HuH-7.5 (cell line): ENCODE results near the gene LCN2.
"Not testable (repeated sequence)": the region's sequence is repeated elsewhere in the genome, so short reads cannot be mapped to it uniquely, and the experiment has no call there.

Source experiments
- DNase-seq: peaks from one replicate; pipeline ENCODE4 v3.0.0; 2011; ENCODE audit warnings: low spot score

Gene LCN2

GRCh38 chr9:128128836-128129590 lies 20.2 kb upstream of the LCN2 start:
- no peak for DNase-seq

DNA sequence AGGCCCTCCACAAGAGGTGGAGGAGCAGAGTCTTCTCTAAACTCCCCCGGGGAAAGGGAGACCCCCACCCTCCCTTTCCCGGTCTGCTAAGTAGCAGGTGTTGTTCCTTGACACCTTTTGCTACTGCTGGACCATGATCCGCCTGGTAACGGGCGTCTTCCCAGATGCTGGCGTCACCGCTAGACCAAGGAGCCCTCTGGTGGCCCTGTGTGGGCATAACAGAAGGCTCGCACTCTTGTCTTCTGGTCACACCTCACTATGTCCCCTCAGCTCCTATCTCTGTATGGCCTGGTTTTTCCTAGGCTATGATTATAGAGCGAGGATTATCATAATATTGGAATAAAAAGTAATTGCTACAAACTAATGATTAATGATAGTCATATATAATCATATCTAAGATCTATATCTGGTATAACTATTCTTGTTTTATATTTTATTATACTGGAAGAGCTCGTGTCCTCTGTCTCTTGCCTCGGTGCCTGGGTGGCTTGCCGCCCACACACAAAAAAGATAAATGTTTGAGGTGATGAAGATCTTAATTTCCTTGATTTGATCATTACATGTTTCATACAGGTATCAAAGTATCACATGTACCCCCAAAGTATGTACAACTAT lies 19.2 kb upstream of the LCN2 start:
- DNase-seq: not testable (repeated sequence)

DNA sequence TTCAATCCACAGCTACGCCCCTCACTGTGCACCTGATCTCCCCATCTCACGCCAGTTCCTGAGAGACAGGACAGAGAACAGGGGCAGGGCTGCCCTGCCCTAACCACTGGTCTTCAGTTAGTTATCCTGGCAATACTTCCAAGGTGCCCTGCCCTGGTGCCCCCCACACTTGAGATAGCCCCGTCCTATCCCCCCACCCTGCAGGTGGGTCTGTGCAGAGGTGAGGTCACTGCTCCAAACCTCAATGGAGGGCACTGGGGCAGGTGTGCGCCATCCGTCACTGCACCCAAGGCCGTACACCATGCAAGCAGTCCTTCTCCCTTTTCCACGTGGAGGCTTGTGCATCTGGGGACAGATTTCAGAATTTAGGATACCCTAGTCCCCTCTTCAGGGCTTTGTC lies 18.6 kb upstream of the LCN2 start:
- not testable (repeated sequence) for DNase-seq

DNA sequence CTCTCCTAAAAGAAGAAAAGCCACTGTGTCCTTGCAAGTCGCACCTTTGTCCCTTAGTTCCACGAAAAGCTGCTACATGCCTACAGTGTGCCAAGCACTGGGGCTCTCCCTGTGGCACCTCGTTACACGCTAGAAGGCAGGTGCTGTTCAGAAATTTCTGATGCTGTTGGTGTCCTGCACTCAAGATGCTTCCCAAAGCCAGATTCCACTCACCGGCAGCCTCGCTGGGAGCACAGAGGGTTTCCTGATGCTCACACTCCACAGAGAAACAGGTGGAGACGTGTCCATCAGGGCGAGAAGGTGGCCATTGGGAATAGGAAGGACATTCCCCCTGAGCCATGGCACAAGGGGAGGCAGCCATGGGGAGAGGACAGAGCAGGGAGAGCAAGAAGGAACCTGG lies 17.9 kb upstream of the LCN2 start:
- DNase-seq: not testable (repeated sequence)

- DNase-seq: not testable (repeated sequence)
These were observed 17.1 kb upstream of the LCN2 start for GRCh38 chr9:128132139-128132538.

DNA sequence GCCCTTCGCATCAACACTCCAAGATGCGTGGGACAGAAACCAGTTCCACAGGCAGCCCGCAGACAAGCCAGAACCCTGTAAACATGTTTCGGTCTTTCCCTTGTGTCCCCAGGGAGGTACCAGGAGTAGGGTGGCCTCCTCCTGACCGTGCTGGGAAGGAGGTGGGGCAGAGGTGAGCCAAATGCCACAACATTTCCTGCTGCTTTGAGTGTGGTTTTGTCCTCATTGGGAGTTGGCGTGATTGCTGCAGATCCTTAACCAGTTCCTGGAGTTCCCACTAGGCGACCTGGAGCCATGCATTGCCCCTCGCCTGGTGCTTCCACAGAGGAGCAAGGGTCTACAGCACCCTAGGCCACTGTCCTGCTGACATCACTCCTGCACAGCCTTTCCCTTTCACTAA lies 13.7 kb upstream of the LCN2 start:
- DNase-seq: not testable (repeated sequence)

- no peak for DNase-seq
These were observed 12.1 kb upstream of the LCN2 start for GRCh38 chr9:128136816-128137793.

GRCh38 chr9:128138001-128138400 lies 11.3 kb upstream of the LCN2 start:
- no peak for DNase-seq

- DNase-seq: no peak
These were observed 9.6 kb upstream of the LCN2 start for GRCh38 chr9:128139621-128140020.

DNA sequence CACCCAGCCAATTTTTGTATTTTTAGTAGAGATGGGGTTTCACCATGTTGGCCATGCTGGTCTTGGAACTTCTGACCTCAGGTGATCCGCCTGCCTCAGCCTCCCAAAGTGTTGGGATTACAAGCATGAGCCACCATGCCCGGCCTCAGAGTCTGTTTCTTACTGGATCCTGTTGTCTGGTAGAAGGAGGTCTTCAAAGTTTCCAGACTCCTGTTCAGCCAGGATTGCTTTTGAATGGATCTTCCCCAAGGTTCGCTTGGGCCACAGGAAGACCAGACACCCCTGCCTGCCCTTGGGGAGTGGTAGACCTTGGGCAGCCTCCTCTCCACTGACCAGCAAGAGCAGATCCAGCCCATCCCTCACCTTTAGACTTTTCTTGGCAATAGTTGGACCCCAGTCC lies 7.6 kb upstream of the LCN2 start:
- DNase-seq: no peak

DNA sequence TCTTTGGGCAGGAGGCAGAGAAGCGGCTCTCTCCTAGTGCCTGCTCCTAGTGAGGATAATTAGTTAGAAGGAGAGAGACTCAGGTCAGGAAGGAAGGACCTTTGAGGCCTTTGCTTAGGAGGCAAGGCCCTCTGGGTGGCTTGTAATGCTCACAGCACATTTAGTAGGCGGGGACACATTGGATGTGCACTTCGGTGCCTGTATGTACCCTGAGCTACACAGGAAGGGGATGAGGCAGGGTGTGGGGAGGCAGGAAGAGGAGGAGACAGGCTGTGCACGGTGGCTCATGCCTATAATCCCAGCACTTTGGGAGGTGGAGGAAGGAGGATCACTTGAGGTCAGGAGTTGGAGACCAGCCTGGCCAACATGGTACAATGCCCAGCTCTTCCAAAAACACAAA lies 7.2 kb upstream of the LCN2 start:
- DNase-seq: no peak

DNA sequence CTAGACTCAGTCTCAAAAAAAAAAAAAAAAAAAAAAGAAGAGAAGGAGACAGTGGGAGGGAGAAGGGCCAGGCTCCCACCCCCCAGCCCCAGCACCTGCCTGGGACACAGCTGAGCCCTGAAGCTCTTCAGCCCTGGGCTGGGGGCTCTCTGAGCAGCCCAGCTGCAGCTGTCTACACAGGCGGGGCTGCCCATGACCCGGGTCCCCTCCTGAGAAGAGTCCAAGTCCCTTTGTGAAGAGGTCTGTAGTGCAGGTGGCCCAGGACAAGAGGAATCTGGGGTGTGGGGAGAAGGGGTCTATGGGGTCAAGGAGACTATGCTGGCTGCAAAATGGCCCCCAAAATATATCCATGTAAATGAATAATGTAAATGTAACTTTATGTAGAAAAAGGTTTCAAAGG lies 6.7 kb upstream of the LCN2 start:
- no peak for DNase-seq

GRCh38 chr9:128143525-128144238 lies 5.6 kb upstream of the LCN2 start:
- no peak for DNase-seq

- no peak for DNase-seq
These were observed 4.7 kb upstream of the LCN2 start for GRCh38 chr9:128144239-128145181.

DNA sequence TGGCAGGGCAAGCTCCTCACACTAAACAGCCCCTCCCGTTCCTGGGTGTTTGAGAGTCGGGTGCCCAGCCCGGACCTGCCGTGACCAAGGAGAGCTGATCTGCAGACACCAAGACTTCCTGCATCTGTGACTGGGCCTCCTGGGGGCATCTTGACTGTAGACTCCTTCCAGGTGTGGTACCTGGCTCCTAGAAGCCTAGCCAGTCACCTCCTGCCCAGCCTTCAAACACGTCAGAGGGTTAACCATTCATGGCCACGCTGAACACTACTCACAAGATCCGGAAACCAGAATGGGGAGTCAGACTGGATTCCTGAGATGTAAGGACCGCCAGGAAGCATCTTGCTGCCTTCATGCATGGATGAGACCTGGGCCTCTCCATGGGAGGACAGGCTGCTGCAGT lies 3.7 kb upstream of the LCN2 start:
- no peak for DNase-seq

- no peak for DNase-seq
These were observed 3.3 kb upstream of the LCN2 start for GRCh38 chr9:128145951-128146351.

DNA sequence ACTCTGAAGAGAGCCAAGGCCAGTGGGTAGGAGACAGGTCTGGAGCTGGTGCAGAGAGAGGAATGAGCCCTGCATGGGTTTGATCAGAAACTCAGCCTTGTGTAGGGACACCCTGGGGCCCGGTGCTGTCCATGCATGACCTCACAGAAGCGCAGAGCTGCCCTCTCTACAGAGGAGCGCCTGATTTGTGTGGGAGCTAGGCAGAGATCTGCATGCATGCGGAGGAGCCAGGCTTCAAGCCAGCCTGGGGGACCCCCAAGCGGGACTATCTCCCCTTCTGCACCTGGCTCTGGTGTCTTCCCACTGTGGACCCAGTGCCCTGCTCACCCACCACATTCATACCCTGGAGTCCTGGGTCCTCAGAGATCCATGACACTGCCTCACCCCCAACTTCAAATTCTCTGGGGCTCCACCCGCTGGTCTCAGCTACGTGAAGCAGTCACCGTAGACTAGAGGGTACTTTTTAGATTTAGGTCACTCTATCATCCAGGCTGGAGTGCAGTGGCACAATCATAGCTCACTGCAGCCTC lies 2.6 kb upstream of the LCN2 start:
- DNase-seq: no peak

- no peak for DNase-seq
These were observed 698 bp upstream of the LCN2 start for GRCh38 chr9:128148509-128149000.

- no peak for DNase-seq
These were observed 819 bp downstream of the LCN2 start for GRCh38 chr9:128149951-128150593.
